Ascending aorta (tissue), 2 donors: ENCODE results near the gene KPNB1. TPM values are rescaled to one million over a fixed set of nuclear protein-coding genes. Genes with fewer than 3 reads are reported as not detected.

ENCODE experiments used
- DNase-seq, 2 donors: peaks; one replicate each; pipeline ENCODE4 v3.0.0-alpha.2; 2019; ENCODE audit warnings: low spot score in 2 of 2
- H3K27ac ChIP-seq, 2 donors: fragments of 200-600 bp; sonication (generic); one replicate each; pipeline ENCODE4 v1.5.1; 2016 to 2017; ENCODE audit warnings: mild to moderate bottlenecking in 1 of 2
- H3K27me3 ChIP-seq: fragments of 200-600 bp; sonication (generic); one replicate; pipeline ENCODE4 v1.5.1; 2017
- H3K36me3 ChIP-seq, 2 donors: fragments of 200-600 bp; sonication (generic); one replicate each; pipeline ENCODE4 v1.5.1; 2016
- H3K4me1 ChIP-seq, 2 donors: fragments of 200-600 bp; sonication (generic); one replicate each; pipeline ENCODE4 v1.5.1; 2016 to 2017; ENCODE audit warnings: mild to moderate bottlenecking in 1 of 2
- H3K4me3 ChIP-seq, 2 donors: fragments of 200-600 bp; sonication (generic); one replicate each; pipeline ENCODE4 v1.5.1; 2016 to 2017; ENCODE audit warnings: mild to moderate bottlenecking in 1 of 2
- H3K9me3 ChIP-seq, 2 donors: fragments of 200-600 bp; sonication (generic); one replicate each; pipeline ENCODE4 v1.5.1; 2016
- CTCF ChIP-seq, 3 experiments: fragments of 200-600 bp in 2 of 3; fragments of 450-650 bp in 1 of 3; sonication (generic) in 2 of 3; IDR thresholded peaks; one replicate each; pipeline ENCODE4 v1.5.1; 2016 to 2019; ENCODE audit warnings: antibody characterized with exemption in 3 of 3, mild to moderate bottlenecking in 1 of 3, moderate library complexity in 1 of 3
- intact Hi-C: fragments of 100-400 bp; cut with DNase I; formaldehyde crosslinking; loops from one replicate; pipeline ENCODE4 v1.15.1; 2023
- total RNA-seq: library from RNA; depleted of rRNA; stranded (reverse); fragments of >200 nt; gene quantifications from one replicate; pipeline ENCODE4 v1.1.0, GENCODE V29; 2016

KPNB1 gene
- 261 TPM for total RNA-seq

- Histone ChIP-seq H3K36me3 (peaks cover 22 to 24% of the 10 kb centered on the region in 2 donors), H3K9me3 (no peaks in the 10 kb centered on the region), H3K4me1 (peaks cover 4 to 18% of the 10 kb centered on the region in 2 donors), H3K27me3 (no peaks in the 10 kb centered on the region), H3K4me3 (peak within 1 kb of the TSS; percentile 97), H3K27ac (peak within 1 kb of the TSS; percentile 86 to 94)
- DNase-seq = peak; percentile 99 to 100
- intact Hi-C loops = no loop called here
- TF ChIP-seq CTCF (IDR thresholded peaks at IDR 0.05) = no peak
Measured at GRCh38 chr17:47649153-47649971, at the start of gene KPNB1. KPNB1 (plus strand) TSS chr17:47649919; CDS start chr17:47650245, 326 bp downstream.

GRCh38 chr17:47603830-47604597 lies 45.7 kb upstream of the KPNB1 start:
- H3K4me3 ChIP-seq = peak overlapping the region in 1 of 2 donors; percentile 10
- intact Hi-C loops = no loop called here
- DNase-seq = no peak
- H3K36me3 ChIP-seq = peaks cover 34 to 58% of the 10 kb centered on the region in 2 donors
- peak overlapping the region; percentile 59 to 63 for H3K27ac ChIP-seq
- no peaks in the 10 kb centered on the region for H3K9me3 ChIP-seq
- peaks cover 3 to 19% of the 10 kb centered on the region in 2 donors for H3K4me1 ChIP-seq
- H3K27me3 ChIP-seq = no peaks in the 10 kb centered on the region
- no peak for TF ChIP-seq CTCF (IDR thresholded peaks at IDR 0.05)

- Histone ChIP-seq H3K36me3 (peaks cover 34 to 57% of the 10 kb centered on the region in 2 donors), H3K4me1 (peaks cover 3 to 19% of the 10 kb centered on the region in 2 donors), H3K9me3 (no peaks in the 10 kb centered on the region), H3K27ac (peak overlapping the region; percentile 59 to 63), H3K27me3 (no peaks in the 10 kb centered on the region), H3K4me3 (peak overlapping the region in 1 of 2 donors; percentile 10)
- intact Hi-C loops = no loop called here
- TF ChIP-seq CTCF (IDR thresholded peaks at IDR 0.05) = no peak
- DNase-seq = no peak
Measured at GRCh38 chr17:47604598-47604927, 45.2 kb upstream of the KPNB1 start.

GRCh38 chr17:47605011-47605410 lies 44.7 kb upstream of the KPNB1 start:
- H3K4me3 ChIP-seq = peak overlapping the region in 1 of 2 donors; percentile 10
- peaks cover 30 to 56% of the 10 kb centered on the region in 2 donors for H3K36me3 ChIP-seq
- H3K4me1 ChIP-seq = peaks cover 3 to 19% of the 10 kb centered on the region in 2 donors
- intact Hi-C loops = no loop called here
- no peaks in the 10 kb centered on the region for H3K27me3 ChIP-seq
- H3K9me3 ChIP-seq = no peaks in the 10 kb centered on the region
- TF ChIP-seq CTCF (IDR thresholded peaks at IDR 0.05) = no peak
- H3K27ac ChIP-seq = peak overlapping the region; percentile 50 to 63
- no peak for DNase-seq

- Histone ChIP-seq H3K27ac (no peak overlapping the region), H3K4me3 (no peak overlapping the region), H3K4me1 (peaks cover 3 to 19% of the 10 kb centered on the region in 2 donors), H3K27me3 (no peaks in the 10 kb centered on the region), H3K9me3 (no peaks in the 10 kb centered on the region), H3K36me3 (peaks cover 13 to 35% of the 10 kb centered on the region in 2 donors)
- no peak for TF ChIP-seq CTCF (IDR thresholded peaks at IDR 0.05)
- DNase-seq = no peak
- intact Hi-C loops = no loop called here
Measured at GRCh38 chr17:47607481-47607880, 42.2 kb upstream of the KPNB1 start.
